ENCODE measurements around the gene EFCAB9.

EFCAB9 gene

GRCh38 chr5:172219296-172219695, 25.3 kb downstream of the EFCAB9 start:
- Histone ChIP-seq H3K36me3 (ENCODE audit: insufficient read depth, low read length) (peaks cover 4% of the 10 kb centered on the region; the same call in 1 of the 2 replicates), H3K9me3 (ENCODE audit: control insufficient read depth, insufficient read depth, low read length) (no peaks in the 10 kb centered on the region; the same call in 1 of the 2 replicates), H3K4me1 (ENCODE audit: insufficient read depth, low read length) (no peaks in the 10 kb centered on the region), H3K9ac (ENCODE audit: low read depth, low read length) (no peak overlapping the region)

GRCh38 chr5:172223901-172224873, 30.2 kb downstream of the EFCAB9 start:
- Histone ChIP-seq H3K9me3 (ENCODE audit: control insufficient read depth, insufficient read depth, low read length) (no peaks in the 10 kb centered on the region), H3K9ac (ENCODE audit: low read depth, low read length) (no peak overlapping the region), H3K36me3 (ENCODE audit: insufficient read depth, low read length) (peaks cover 4% of the 10 kb centered on the region; the same call in 1 of the 2 replicates), H3K4me1 (ENCODE audit: insufficient read depth, low read length) (no peaks in the 10 kb centered on the region)

GRCh38 chr5:172224996-172225395, 31.0 kb downstream of the EFCAB9 start:
- Histone ChIP-seq H3K9ac (ENCODE audit: low read depth, low read length) (no peak overlapping the region), H3K9me3 (ENCODE audit: control insufficient read depth, insufficient read depth, low read length) (no peaks in the 10 kb centered on the region), H3K4me1 (ENCODE audit: insufficient read depth, low read length) (no peaks in the 10 kb centered on the region), H3K36me3 (ENCODE audit: insufficient read depth, low read length) (peaks cover 4% of the 10 kb centered on the region; the same call in 1 of the 2 replicates)

GRCh38 chr5:172229904-172230303, 35.9 kb downstream of the EFCAB9 start:
- no peaks in the 10 kb centered on the region for H3K4me1 ChIP-seq (ENCODE audit: insufficient read depth, low read length)
- H3K9me3 ChIP-seq (ENCODE audit: control insufficient read depth, insufficient read depth, low read length): no peaks in the 10 kb centered on the region
- no peak overlapping the region for H3K9ac ChIP-seq (ENCODE audit: low read depth, low read length)
- peaks cover 8% of the 10 kb centered on the region for H3K36me3 ChIP-seq (ENCODE audit: insufficient read depth, low read length)

GRCh38 chr5:172234031-172234430, 40.1 kb downstream of the EFCAB9 start:
- Histone ChIP-seq H3K36me3 (ENCODE audit: insufficient read depth, low read length) (peaks cover 6% of the 10 kb centered on the region), H3K4me1 (ENCODE audit: insufficient read depth, low read length) (peaks cover 23% of the 10 kb centered on the region), H3K9ac (ENCODE audit: low read depth, low read length) (no peak overlapping the region), H3K9me3 (ENCODE audit: control insufficient read depth, insufficient read depth, low read length) (no peaks in the 10 kb centered on the region)

GRCh38 chr5:172235132-172235780, 41.3 kb downstream of the EFCAB9 start:
- H3K36me3 ChIP-seq (ENCODE audit: insufficient read depth, low read length): peaks cover 6% of the 10 kb centered on the region
- no peaks in the 10 kb centered on the region for H3K9me3 ChIP-seq (ENCODE audit: control insufficient read depth, insufficient read depth, low read length)
- H3K4me1 ChIP-seq (ENCODE audit: insufficient read depth, low read length): peaks cover 23% of the 10 kb centered on the region
- no peak overlapping the region for H3K9ac ChIP-seq (ENCODE audit: low read depth, low read length)

- H3K36me3 ChIP-seq (ENCODE audit: insufficient read depth, low read length): peaks cover 6% of the 10 kb centered on the region; the same call in 1 of the 2 replicates
- H3K9ac ChIP-seq (ENCODE audit: low read depth, low read length): no peak overlapping the region
- H3K4me1 ChIP-seq (ENCODE audit: insufficient read depth, low read length): peaks cover 23% of the 10 kb centered on the region
- H3K9me3 ChIP-seq (ENCODE audit: control insufficient read depth, insufficient read depth, low read length): no peaks in the 10 kb centered on the region
Measured at GRCh38 chr5:172235827-172236736, 42.1 kb downstream of the EFCAB9 start.

GRCh38 chr5:172238334-172238733, 44.4 kb downstream of the EFCAB9 start:
- Histone ChIP-seq H3K4me1 (ENCODE audit: insufficient read depth, low read length) (peaks cover 23% of the 10 kb centered on the region), H3K36me3 (ENCODE audit: insufficient read depth, low read length) (peaks cover 5% of the 10 kb centered on the region; the same call in 1 of the 2 replicates), H3K9ac (ENCODE audit: low read depth, low read length) (no peak overlapping the region), H3K9me3 (ENCODE audit: control insufficient read depth, insufficient read depth, low read length) (no peaks in the 10 kb centered on the region)

- Histone ChIP-seq H3K9me3 (ENCODE audit: control insufficient read depth, insufficient read depth, low read length) (no peaks in the 10 kb centered on the region), H3K36me3 (ENCODE audit: insufficient read depth, low read length) (no peaks in the 10 kb centered on the region), H3K4me1 (ENCODE audit: insufficient read depth, low read length) (peaks cover 5% of the 10 kb centered on the region; the same call in 1 of the 2 replicates), H3K9ac (ENCODE audit: low read depth, low read length) (no peak overlapping the region)
Measured at GRCh38 chr5:172243302-172243701, 49.3 kb downstream of the EFCAB9 start.

GRCh38 chr5:172245046-172245445, 51.1 kb downstream of the EFCAB9 start:
- Histone ChIP-seq H3K9me3 (ENCODE audit: control insufficient read depth, insufficient read depth, low read length) (no peaks in the 10 kb centered on the region), H3K36me3 (ENCODE audit: insufficient read depth, low read length) (no peaks in the 10 kb centered on the region), H3K9ac (ENCODE audit: low read depth, low read length) (no peak overlapping the region), H3K4me1 (ENCODE audit: insufficient read depth, low read length) (no peaks in the 10 kb centered on the region)

GRCh38 chr5:172245703-172246125, 51.7 kb downstream of the EFCAB9 start:
- Histone ChIP-seq H3K9ac (ENCODE audit: low read depth, low read length) (no peak overlapping the region), H3K36me3 (ENCODE audit: insufficient read depth, low read length) (no peaks in the 10 kb centered on the region), H3K4me1 (ENCODE audit: insufficient read depth, low read length) (no peaks in the 10 kb centered on the region), H3K9me3 (ENCODE audit: control insufficient read depth, insufficient read depth, low read length) (no peaks in the 10 kb centered on the region)

GRCh38 chr5:172248637-172249036, 54.7 kb downstream of the EFCAB9 start:
- H3K9me3 ChIP-seq (ENCODE audit: control insufficient read depth, insufficient read depth, low read length): no peaks in the 10 kb centered on the region
- no peak overlapping the region for H3K9ac ChIP-seq (ENCODE audit: low read depth, low read length)
- no peaks in the 10 kb centered on the region for H3K36me3 ChIP-seq (ENCODE audit: insufficient read depth, low read length)
- H3K4me1 ChIP-seq (ENCODE audit: insufficient read depth, low read length): no peaks in the 10 kb centered on the region

GRCh38 chr5:172251419-172251818, 57.4 kb downstream of the EFCAB9 start:
- H3K9ac ChIP-seq (ENCODE audit: low read depth, low read length): no peak overlapping the region
- H3K4me1 ChIP-seq (ENCODE audit: insufficient read depth, low read length): no peaks in the 10 kb centered on the region
- H3K36me3 ChIP-seq (ENCODE audit: insufficient read depth, low read length): peaks cover 4% of the 10 kb centered on the region
- no peaks in the 10 kb centered on the region; the same call in 1 of the 2 replicates for H3K9me3 ChIP-seq (ENCODE audit: control insufficient read depth, insufficient read depth, low read length)

- H3K9ac ChIP-seq (ENCODE audit: low read depth, low read length): no peak overlapping the region
- H3K9me3 ChIP-seq (ENCODE audit: control insufficient read depth, insufficient read depth, low read length): no peaks in the 10 kb centered on the region; the same call in 1 of the 2 replicates
- H3K4me1 ChIP-seq (ENCODE audit: insufficient read depth, low read length): no peaks in the 10 kb centered on the region
- H3K36me3 ChIP-seq (ENCODE audit: insufficient read depth, low read length): peaks cover 4% of the 10 kb centered on the region
Measured at GRCh38 chr5:172252501-172252900, 58.5 kb downstream of the EFCAB9 start.

Measured in ES-I3 (cell line).